Caco-2 (cell line): ENCODE results near the gene NELL2. TPM values are rescaled to one million over a fixed set of nuclear protein-coding genes. Genes with fewer than 3 reads are reported as not detected.

ENCODE experiments used
- BruUV-seq: library from RNA; stranded (reverse); fragments of 400-500 nt; replicated peaks from 2 replicates; lab custom pipeline; 2021; lab: Mats Ljungman, UMichigan
- CTCF ChIA-PET: fragments of 300-600 bp; sonication (Branson Sonifier 250); formaldehyde crosslinking; loops from one replicate; lab custom pipeline; 2022; ENCODE audit warnings: antibody characterized with exemption; lab: Charles Lee
- POLR2A ChIA-PET: fragments of 300-600 bp; sonication (Branson Sonifier 250); formaldehyde crosslinking; loops from one replicate; lab custom pipeline; 2022; ENCODE audit warnings: antibody characterized with exemption; lab: Charles Lee
- DNase-seq, 2 experiments: peaks; one replicate each; pipeline versions ENCODE4 v3.0.0 to v3.0.0-alpha.2; 2020 to 2022
- H3K27me3 ChIP-seq: replicated peaks from 2 replicates; pipeline ENCODE4 v1.6.0; 2011; ENCODE audit warnings: low read length; ENCODE audit not compliant: control insufficient read depth, insufficient read depth
- H3K36me3 ChIP-seq: 2 replicates; pipeline ENCODE4 v1.5.1; 2011; ENCODE audit warnings: low read length; ENCODE audit not compliant: control insufficient read depth, insufficient read depth
- H3K4me1 ChIP-seq: fragments of 250-450 bp; sonication (Bioruptor Pico); 2 replicates; pipeline ENCODE4 v1.5.1; 2020; ENCODE audit warnings: mild to moderate bottlenecking
- H3K4me3 ChIP-seq: 2 replicates; pipeline ENCODE4 v1.5.1; 2011; ENCODE audit warnings: low read depth, mild to moderate bottlenecking, control low read depth, low read length
- H3K9me3 ChIP-seq: fragments of 250-450 bp; sonication (Bioruptor Pico); 2 replicates; pipeline ENCODE4 v1.5.1; 2020; ENCODE audit warnings: mild to moderate bottlenecking, moderate library complexity
- H3K27ac Mint-ChIP-seq: one replicate; pipeline ENCODE4 v1.8.0; 2022; ENCODE audit warnings: mixed read lengths; ENCODE audit not compliant: unreplicated experiment
- H3K27me3 Mint-ChIP-seq: one replicate; pipeline ENCODE4 v1.8.0; 2022; ENCODE audit warnings: mixed read lengths; ENCODE audit not compliant: insufficient read depth, unreplicated experiment
- H3K36me3 Mint-ChIP-seq: one replicate; pipeline ENCODE4 v1.8.0; 2022; ENCODE audit warnings: mild to moderate bottlenecking, mixed read lengths; ENCODE audit not compliant: insufficient read depth, unreplicated experiment
- H3K4me1 Mint-ChIP-seq: one replicate; pipeline ENCODE4 v1.8.0; 2022; ENCODE audit warnings: low read depth, mixed read lengths; ENCODE audit not compliant: unreplicated experiment
- H3K4me3 Mint-ChIP-seq: one replicate; pipeline ENCODE4 v1.8.0; 2022; ENCODE audit warnings: mild to moderate bottlenecking, moderate library complexity, mixed read lengths; ENCODE audit not compliant: unreplicated experiment
- H3K9me3 Mint-ChIP-seq: one replicate; pipeline ENCODE4 v1.8.0; 2022; ENCODE audit warnings: mixed read lengths; ENCODE audit not compliant: unreplicated experiment
- CTCF ChIP-seq, 2 experiments: fragments of 200-600 bp in 1 of 2; IDR thresholded peaks; 1 replicate in 1 of 2; 2 replicates in 1 of 2; pipeline versions ENCODE4 v1.5.1 to v1.8.0; 2011 to 2022; ENCODE audit warnings: antibody characterized with exemption in 1 of 2, control low read depth in 1 of 2, inconsistent platforms in 1 of 2, low read depth in 1 of 2, low read length in 1 of 2, mild to moderate bottlenecking in 1 of 2, moderate library complexity in 1 of 2; ENCODE audit not compliant: insufficient read depth in 1 of 2, severe bottlenecking in 1 of 2, unreplicated experiment in 1 of 2
- intact Hi-C: fragments of 100-400 bp; cut with micrococcal nuclease; formaldehyde crosslinking; loops from one replicate; pipeline ENCODE4 v1.10.0; 2022; ENCODE audit not compliant: unreplicated experiment
- total RNA-seq: library from RNA; stranded (reverse); gene quantifications from 2 replicates; pipeline ENCODE4 v1.2.3, GENCODE V29; 2022

The NELL2 gene
- total RNA-seq, 1 experiment from 2014 or later: 0.70 TPM

GRCh38 chr12:44763021-44763420, 113.1 kb downstream of the NELL2 start:
- Histone ChIP-seq H3K4me3 (no peak overlapping the region), H3K9me3 (peaks cover 2% of the 10 kb centered on the region; the same call in 1 of the 2 replicates), H3K27me3 (no peaks in the 10 kb centered on the region), H3K4me1 (no peaks in the 10 kb centered on the region), H3K36me3 (no peaks in the 10 kb centered on the region)
- Mint-ChIP-seq H3K36me3 (no peaks in the 10 kb centered on the region), H3K27ac (no peak overlapping the region), H3K4me1 (no peaks in the 10 kb centered on the region), H3K9me3 (no peaks in the 10 kb centered on the region), H3K4me3 (no peak overlapping the region), H3K27me3 (peaks cover 3% of the 10 kb centered on the region)
- TF ChIP-seq CTCF (IDR thresholded peaks at IDR 0.05; ENCODE audit: insufficient read depth in 1 of 2, low read depth in 1 of 2, low read length in 1 of 2, severe bottlenecking in 1 of 2, unreplicated experiment in 1 of 2): no peak
- intact Hi-C loops: loop anchor here (10.0 kb wide), 1 partner anchor 268 kb away; no protein-coding TSS in a partner anchor
- CTCF ChIA-PET: no interaction called here
- POLR2A ChIA-PET: no interaction called here
- no peak for DNase-seq
- BruUV-seq: no TSS peak

GRCh38 chr12:44759289-44759688, 116.8 kb downstream of the NELL2 start:
- POLR2A ChIA-PET: no interaction called here
- no peak for DNase-seq
- H3K9me3 Mint-ChIP-seq: no peaks in the 10 kb centered on the region

DNA sequence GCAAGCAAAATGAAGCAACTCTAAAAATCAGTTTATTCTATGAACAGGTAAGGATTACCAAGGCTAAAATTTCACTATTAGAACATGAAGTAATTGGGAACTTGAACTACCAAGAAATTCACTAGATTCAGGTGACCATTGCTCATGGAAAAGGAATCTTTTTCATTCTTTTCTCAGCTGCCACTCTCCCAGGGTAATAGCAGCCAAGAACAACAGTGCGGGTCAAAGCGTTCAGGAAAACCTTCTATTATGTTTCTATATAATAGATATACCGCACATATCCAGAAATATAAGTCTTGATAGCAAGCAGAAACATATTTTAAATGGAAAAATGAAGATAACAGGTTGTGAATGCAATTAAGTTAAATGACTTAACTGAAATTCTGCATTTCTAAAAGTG, 125.6 kb downstream of the NELL2 start:
- no peaks in the 10 kb centered on the region for H3K36me3 ChIP-seq
- Mint-ChIP-seq H3K4me1 (no peaks in the 10 kb centered on the region), H3K4me3 (no peak overlapping the region), H3K36me3 (no peaks in the 10 kb centered on the region), H3K27me3 (peaks cover 6% of the 10 kb centered on the region), H3K27ac (no peak overlapping the region), H3K9me3 (no peaks in the 10 kb centered on the region)
- POLR2A ChIA-PET: no interaction called here
- TF ChIP-seq CTCF (IDR thresholded peaks at IDR 0.05; ENCODE audit: insufficient read depth in 1 of 2, low read depth in 1 of 2, low read length in 1 of 2, severe bottlenecking in 1 of 2, unreplicated experiment in 1 of 2): no peak
- no peak for DNase-seq
- intact Hi-C loops: no loop called here
- CTCF ChIA-PET: no interaction called here
- H3K4me3 ChIP-seq: no peak overlapping the region
- BruUV-seq: no TSS peak
- H3K9me3 ChIP-seq: no peaks in the 10 kb centered on the region
- H3K27me3 ChIP-seq: peaks cover 1% of the 10 kb centered on the region; the same call in 1 of the 2 replicates
- no peaks in the 10 kb centered on the region for H3K4me1 ChIP-seq

More at GRCh38 chr12:44759289-44759688, 116.8 kb downstream of the NELL2 start:
- Histone ChIP-seq H3K4me1 (no peaks in the 10 kb centered on the region), H3K27me3 (peaks cover 1% of the 10 kb centered on the region; the same call in 1 of the 2 replicates), H3K9me3 (peaks cover 2% of the 10 kb centered on the region; the same call in 1 of the 2 replicates), H3K4me3 (no peak overlapping the region), H3K36me3 (no peaks in the 10 kb centered on the region)
- CTCF ChIA-PET: no interaction called here
- peaks cover 3% of the 10 kb centered on the region for H3K27me3 Mint-ChIP-seq
- H3K27ac Mint-ChIP-seq: no peak overlapping the region
- no TSS peak for BruUV-seq
- no peaks in the 10 kb centered on the region for H3K4me1 Mint-ChIP-seq
- intact Hi-C loops: no loop called here
- no peak for TF ChIP-seq CTCF (IDR thresholded peaks at IDR 0.05; ENCODE audit: insufficient read depth in 1 of 2, low read depth in 1 of 2, low read length in 1 of 2, severe bottlenecking in 1 of 2, unreplicated experiment in 1 of 2)
- H3K4me3 Mint-ChIP-seq: no peak overlapping the region
- H3K36me3 Mint-ChIP-seq: no peaks in the 10 kb centered on the region
